GM12892 (cell line): Measurements from ENCODE around the gene NTRK3.

ENCODE experiments used
- POLR2A ChIP-seq: IDR thresholded peaks from 2 replicates; pipeline ENCODE4 v1.6.1; 2011; ENCODE audit warnings: low read depth, low read length, control low read depth
- POLR2AphosphoS5 ChIP-seq: IDR thresholded peaks from 2 replicates; pipeline ENCODE4 v1.6.1; 2011; ENCODE audit warnings: low read depth, low read length, control low read depth

DNA sequence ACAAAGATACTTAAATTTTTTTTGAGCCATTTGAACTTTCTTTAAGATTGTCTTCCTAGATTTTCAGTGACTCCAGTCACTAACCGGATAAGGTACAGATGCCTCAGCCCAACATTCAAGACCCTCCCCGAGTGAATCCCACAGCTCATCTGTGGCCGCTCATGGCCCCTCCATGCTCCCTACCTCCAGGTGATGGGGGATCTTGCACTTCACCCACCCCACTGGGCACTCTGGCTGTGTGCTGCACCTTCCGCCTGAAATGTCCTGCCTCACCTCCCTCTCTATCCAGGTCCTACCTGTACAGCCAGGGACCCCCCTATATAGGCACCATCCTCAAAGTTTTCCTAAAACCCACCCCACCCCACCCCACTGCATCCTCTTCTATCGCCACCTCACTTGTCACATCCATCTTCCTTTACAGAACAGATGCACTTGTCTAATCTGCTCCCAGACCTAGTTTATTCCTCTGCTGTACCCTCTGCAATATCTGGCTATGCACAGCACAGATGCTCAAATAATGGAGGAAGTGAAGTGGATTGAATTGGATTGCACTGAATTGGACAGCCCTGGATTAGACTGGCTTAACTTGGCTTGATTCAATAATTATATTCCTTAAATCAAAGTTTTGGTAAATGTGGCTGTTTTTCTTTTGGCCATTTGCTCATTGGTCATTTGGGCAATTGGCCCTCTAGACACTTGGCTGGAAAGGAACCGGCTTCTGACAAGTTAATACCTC is 24.5 kb downstream of the NTRK3 start:
- no peak for TF ChIP-seq POLR2AphosphoS5
- TF ChIP-seq POLR2A: no peak
